HUES48 (cell line): Measurements from ENCODE around the gene GTF3A.

Experiments
- H3K27ac ChIP-seq: one replicate; pipeline ENCODE4 v1.7.0; 2013; ENCODE audit warnings: low read depth, low read length, inconsistent platforms
- H3K27me3 ChIP-seq: 2 replicates; pipeline ENCODE4 v1.6.1; 2013; ENCODE audit warnings: mild to moderate bottlenecking, low read length; ENCODE audit not compliant: control insufficient read depth, insufficient read depth
- H3K36me3 ChIP-seq: 2 replicates; pipeline ENCODE4 v1.6.1; 2013; ENCODE audit warnings: low read length; ENCODE audit not compliant: control insufficient read depth, insufficient read depth
- H3K4me1 ChIP-seq: 2 replicates; pipeline ENCODE4 v1.6.1; 2013; ENCODE audit warnings: mild to moderate bottlenecking, low read length; ENCODE audit not compliant: control insufficient read depth, insufficient read depth
- H3K4me3 ChIP-seq: 2 replicates; pipeline ENCODE4 v1.5.1; 2013; ENCODE audit warnings: mild to moderate bottlenecking, low read depth, low read length
- H3K9ac ChIP-seq: 2 replicates; pipeline ENCODE4 v1.6.1; 2013; ENCODE audit warnings: mild to moderate bottlenecking, low read depth, low read length, moderate library complexity
- H3K9me3 ChIP-seq: 2 replicates; pipeline ENCODE4 v1.6.1; 2013; ENCODE audit warnings: low read length; ENCODE audit not compliant: control insufficient read depth, insufficient read depth

GTF3A gene

DNA sequence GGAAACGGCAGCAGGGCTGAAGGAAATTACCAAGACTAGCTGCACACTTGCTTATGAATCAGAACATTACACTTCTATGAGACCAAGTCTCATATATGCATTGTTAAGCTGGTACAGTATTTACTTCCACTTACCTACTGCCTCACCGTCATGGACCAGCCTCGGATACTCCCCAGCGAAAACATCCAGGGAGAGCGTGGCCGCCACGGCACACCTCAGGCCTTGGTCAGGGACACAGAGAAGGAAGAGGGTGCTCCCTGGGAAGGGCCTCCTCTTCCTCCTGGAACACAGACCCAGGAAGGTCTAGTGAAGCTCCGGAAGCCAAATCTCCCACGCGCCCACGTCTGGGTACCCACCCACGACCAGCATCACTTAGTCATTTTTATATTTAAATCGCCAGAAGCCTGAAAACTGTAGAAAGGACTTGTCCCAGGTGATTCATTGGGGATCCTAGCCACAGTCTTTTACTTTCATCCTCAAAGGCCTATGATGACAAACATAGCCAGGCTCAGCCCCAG is 50.4 kb downstream of the GTF3A start:
- no peaks in the 10 kb centered on the region for H3K9me3 ChIP-seq
- no peak overlapping the region for H3K27ac ChIP-seq
- H3K27me3 ChIP-seq, result no peaks in the 10 kb centered on the region

DNA sequence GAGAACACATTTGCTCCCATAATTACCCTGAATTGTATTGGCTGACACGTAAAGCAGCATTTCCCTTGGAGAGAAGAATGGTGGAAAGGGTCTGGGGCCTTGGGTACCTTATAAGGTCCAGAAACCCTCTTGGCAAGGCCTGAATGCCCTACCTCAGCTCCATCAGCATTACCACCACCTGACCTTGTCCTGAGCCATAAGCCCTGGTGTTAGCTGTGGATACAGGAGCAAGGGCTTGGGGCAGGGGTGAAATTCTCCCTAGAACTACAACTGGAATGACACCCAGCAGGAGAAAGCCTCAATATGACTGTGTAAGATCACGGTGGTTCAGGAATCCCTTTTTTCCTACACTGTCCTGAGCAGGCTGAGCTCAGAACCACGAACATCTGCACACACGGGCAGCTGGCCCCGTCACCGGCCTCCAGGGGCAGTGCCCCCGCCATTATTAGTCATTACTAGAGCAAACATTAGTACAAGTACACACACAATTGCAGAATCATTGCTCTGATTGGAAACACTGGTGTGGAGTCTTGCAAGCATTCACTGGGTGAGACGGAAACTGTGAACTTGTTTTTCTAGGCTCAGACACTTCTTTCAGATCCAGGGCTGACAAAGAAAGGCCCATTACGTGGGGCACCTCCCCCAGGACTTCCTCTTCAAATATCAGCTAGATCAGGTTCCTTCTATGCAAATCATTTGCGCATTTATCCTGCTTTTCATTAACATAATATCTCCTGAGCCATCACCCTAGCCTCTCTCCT is 52.7 kb downstream of the GTF3A start:
- H3K4me3 ChIP-seq, result no peak overlapping the region
- no peaks in the 10 kb centered on the region for H3K36me3 ChIP-seq
- no peak overlapping the region for H3K27ac ChIP-seq
- H3K9me3 ChIP-seq, result no peaks in the 10 kb centered on the region
- peaks cover 3% of the 10 kb centered on the region; the same call in 1 of the 2 replicates for H3K4me1 ChIP-seq
- no peak overlapping the region for H3K9ac ChIP-seq
- no peaks in the 10 kb centered on the region for H3K27me3 ChIP-seq

More for the DNA sequence above, 50.4 kb downstream of the GTF3A start:
- H3K4me1 ChIP-seq, result no peaks in the 10 kb centered on the region
- H3K4me3 ChIP-seq, result no peak overlapping the region
- no peaks in the 10 kb centered on the region for H3K36me3 ChIP-seq
- H3K9ac ChIP-seq, result no peak overlapping the region

DNA sequence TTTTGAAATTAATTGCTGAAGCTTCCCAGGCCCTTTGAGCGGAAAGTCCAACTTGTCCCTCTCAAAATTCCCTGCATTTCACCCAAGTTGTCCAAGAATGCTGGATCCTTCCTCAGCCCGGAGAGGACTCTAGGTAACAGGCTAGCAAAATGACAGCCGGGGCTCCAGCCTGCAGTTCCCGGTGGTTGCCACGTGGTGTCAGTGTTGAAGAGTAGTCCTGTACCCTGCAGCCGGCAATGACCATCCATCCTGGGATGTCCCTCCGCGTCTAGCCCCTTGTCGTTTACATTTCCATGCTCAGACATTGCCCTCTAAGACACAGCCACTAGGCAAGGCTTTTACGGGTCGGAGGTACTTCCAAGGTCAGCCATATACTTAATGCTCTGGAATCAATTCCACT is 57.3 kb downstream of the GTF3A start:
- Histone ChIP-seq H3K36me3 (no peaks in the 10 kb centered on the region), H3K27ac (no peak overlapping the region), H3K4me1 (peaks cover 3% of the 10 kb centered on the region; the same call in 1 of the 2 replicates), H3K9ac (no peak overlapping the region), H3K9me3 (no peaks in the 10 kb centered on the region), H3K4me3 (no peak overlapping the region), H3K27me3 (peaks cover 3% of the 10 kb centered on the region; the same call in 1 of the 2 replicates)

DNA sequence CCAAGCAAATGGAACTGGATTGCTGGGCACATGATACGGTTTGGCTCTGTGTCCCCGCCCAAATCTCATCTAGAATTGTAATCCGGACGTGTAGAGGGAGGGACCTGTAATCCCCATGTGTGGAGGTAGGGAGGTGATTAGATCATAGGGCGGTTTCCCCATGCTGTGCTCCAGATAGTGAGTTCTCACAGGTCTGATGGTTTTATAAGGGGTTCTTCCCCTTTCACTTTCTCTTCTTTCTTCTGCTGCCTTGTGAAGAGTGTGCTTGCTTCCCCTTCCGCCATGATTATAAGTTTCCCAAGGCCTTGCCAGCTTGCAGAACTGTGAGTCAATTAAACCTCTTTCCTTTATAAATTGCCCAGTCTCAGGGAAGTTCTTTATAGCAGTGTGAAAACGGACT is 58.6 kb downstream of the GTF3A start:
- peaks cover 3% of the 10 kb centered on the region; the same call in 1 of the 2 replicates for H3K4me1 ChIP-seq
- no peaks in the 10 kb centered on the region for H3K36me3 ChIP-seq
- no peak overlapping the region for H3K4me3 ChIP-seq
- no peak overlapping the region for H3K9ac ChIP-seq
- no peak overlapping the region for H3K27ac ChIP-seq
- no peaks in the 10 kb centered on the region for H3K9me3 ChIP-seq
- peaks cover 3% of the 10 kb centered on the region; the same call in 1 of the 2 replicates for H3K27me3 ChIP-seq

DNA sequence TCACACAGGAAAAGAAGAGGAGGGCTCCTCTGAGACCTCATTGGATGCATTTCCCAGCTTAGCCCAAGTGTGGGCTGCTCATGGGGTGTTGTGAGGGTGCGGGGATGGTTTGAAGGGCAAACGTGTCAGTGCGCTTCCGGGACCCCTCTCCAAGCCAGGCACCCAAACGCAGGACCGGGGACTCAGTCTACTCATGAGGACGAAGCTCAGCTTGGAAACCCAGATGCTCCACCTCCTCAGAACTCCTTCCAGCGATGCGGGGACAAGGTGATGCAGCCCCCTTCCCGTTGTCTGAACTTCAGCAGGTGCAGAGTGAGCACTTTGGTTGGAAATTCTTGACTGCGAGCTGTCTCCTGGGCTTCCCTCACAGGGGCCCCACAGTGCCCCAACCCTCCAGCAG is 59.0 kb downstream of the GTF3A start:
- Histone ChIP-seq H3K9me3 (no peaks in the 10 kb centered on the region), H3K4me3 (no peak overlapping the region), H3K9ac (no peak overlapping the region), H3K4me1 (peaks cover 3% of the 10 kb centered on the region; the same call in 1 of the 2 replicates), H3K36me3 (no peaks in the 10 kb centered on the region), H3K27ac (no peak overlapping the region), H3K27me3 (peaks cover 3% of the 10 kb centered on the region; the same call in 1 of the 2 replicates)
